Erythroblast (primary cell): ENCODE measurements around the gene RFNG.

Source experiments
- GATA1 ChIP-seq: IDR thresholded peaks from 2 replicates; pipeline ENCODE4 v1.6.1; 2011; ENCODE audit warnings: low read depth, mild to moderate bottlenecking, control low read depth, low read length, moderate library complexity
- POLR2A ChIP-seq: IDR thresholded peaks from 2 replicates; pipeline ENCODE4 v1.6.1; 2011; ENCODE audit warnings: mild to moderate bottlenecking, low read length

- no peak for TF ChIP-seq POLR2A
- no peak for TF ChIP-seq GATA1
Measured at GRCh38 chr17:82016875-82017459, 34.6 kb downstream of the RFNG start.
